HuH-7 (cell line): ENCODE measurements around the gene GLIS2.
A peak's percentile ranks its signal among the peaks of the same experiment; 100 is the strongest.
"Not testable (repeated sequence)": the region's sequence is repeated elsewhere in the genome, so short reads cannot be mapped to it uniquely, and the experiment has no call there.

Experiments used
- DNase-seq: peaks from one replicate; pipeline ENCODE4 v3.0.0; 2011; ENCODE audit warnings: low spot score

The GLIS2 gene

DNA sequence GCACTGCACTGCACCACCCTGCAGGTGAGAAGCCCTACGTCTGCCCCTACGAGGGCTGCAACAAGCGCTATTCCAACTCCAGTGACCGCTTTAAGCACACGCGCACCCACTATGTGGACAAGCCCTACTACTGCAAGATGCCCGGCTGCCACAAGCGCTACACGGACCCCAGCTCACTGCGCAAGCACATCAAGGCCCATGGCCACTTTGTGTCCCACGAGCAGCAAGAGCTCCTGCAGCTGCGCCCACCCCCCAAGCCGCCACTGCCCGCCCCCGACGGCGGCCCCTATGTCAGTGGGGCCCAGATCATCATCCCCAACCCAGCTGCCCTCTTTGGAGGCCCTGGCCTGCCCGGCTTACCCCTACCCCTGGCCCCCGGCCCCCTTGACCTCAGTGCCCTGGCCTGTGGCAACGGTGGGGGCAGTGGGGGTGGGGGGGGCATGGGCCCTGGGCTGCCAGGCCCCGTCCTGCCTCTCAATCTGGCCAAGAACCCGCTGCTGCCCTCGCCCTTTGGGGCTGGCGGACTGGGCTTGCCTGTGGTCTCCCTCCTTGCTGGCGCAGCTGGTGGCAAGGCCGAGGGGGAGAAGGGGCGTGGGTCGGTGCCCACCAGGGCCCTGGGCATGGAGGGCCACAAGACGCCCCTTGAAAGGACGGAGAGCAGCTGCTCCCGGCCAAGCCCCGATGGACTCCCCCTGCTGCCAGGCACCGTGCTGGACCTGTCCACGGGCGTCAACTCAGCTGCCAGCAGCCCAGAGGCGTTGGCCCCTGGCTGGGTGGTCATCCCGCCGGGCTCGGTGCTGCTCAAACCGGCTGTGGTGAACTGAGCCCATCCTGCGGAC lies 21.1 kb downstream of the GLIS2 start:
- no peak for DNase-seq

DNA sequence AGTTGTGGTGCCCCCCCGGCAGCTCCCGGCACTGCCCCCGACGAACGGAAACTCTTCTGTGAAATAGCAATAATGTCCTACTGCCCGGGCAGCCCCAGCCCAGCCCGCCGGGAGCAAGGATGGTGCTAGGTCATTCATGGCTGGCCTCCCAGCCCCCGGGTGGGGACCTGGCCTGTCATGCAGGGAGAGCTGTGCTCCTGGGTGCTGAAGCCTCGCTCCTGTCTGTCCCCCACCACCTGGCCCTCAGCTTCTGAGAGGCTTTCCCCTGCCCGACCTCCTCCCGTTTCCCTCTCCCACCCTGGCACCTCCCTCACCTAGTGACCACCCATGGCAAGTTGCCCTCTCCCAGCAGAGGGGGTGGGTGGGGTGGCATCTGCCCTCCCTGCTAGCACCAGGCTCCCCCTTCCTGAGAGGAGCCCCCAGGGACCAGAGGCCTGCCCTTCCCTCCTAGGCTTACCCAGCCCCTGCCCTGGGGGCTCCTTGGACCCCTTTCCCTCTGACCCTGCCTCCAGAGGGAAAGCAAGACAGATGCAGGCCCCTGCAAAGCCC lies 21.7 kb downstream of the GLIS2 start:
- no peak for DNase-seq

DNA sequence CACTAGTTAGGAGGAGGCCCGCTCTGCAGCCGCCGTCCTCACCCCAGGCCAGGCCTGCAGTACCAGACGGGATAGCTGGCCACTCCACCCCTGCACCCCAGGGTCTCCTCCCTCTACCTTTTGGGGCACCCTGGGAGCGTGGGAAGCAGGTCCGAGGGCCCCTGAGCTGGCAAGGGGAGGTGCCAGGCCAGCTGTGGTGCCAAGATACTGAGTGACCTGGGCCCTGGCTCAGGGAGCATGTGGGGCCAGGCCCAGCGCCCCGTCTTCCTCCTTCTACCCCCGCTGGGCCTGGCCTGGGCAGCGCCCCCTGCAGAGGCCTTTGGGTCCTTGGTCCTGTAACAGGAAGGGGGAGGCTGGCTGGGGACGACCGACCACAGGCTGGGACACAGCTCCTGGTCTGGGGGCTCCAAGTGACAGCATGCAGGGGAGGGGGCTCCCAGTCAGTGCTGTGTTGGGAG lies 22.3 kb downstream of the GLIS2 start:
- no peak for DNase-seq

DNA sequence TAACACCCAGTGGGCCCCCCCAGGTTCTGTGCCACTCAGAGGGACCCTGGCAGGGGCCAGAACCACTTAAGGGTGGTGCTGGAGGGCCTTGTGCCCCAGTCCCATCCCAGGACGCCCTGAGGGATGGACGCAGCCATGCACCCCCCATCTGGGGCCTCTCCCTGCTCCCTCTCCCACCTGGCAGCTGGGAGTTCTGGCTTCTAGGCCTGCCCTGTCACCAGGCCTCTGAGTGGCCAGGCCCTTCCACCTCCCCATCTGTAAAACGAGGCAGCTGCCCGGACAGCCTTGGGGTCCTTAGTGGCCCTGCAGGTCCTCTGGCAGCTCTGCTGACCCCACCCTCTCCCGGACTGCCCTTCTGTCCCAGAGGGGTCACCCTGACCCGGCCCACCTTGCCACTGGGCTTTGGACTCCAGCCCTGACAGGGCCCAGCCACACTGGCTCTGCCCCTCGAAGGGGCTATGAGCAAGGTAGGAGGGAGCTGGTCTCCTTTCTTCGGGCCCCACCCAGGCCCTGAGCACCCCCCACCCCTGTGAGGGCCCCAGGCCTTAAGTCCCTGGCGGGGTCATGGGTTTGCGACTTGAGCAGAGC lies 22.9 kb downstream of the GLIS2 start:
- no peak for DNase-seq

DNA sequence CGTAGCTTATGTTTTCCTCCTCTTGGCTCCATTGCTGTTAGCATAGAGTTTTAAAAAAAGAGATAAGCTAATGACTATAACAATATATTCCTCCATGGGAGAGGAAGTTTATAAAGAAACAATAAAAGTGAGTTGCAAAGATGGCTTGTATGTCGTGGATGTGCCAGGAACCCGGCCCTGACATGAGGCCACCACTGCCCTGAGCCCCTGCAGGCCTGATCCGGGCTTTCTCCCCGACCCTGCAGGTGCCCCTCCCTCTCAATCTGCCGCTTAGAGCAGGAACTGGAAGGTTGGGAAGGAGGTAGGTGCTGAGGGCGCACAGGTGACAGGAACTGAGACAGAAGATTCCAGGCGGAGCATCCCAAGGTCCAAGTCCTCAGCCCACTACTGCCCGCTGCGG lies 23.6 kb downstream of the GLIS2 start:
- no peak for DNase-seq

DNA sequence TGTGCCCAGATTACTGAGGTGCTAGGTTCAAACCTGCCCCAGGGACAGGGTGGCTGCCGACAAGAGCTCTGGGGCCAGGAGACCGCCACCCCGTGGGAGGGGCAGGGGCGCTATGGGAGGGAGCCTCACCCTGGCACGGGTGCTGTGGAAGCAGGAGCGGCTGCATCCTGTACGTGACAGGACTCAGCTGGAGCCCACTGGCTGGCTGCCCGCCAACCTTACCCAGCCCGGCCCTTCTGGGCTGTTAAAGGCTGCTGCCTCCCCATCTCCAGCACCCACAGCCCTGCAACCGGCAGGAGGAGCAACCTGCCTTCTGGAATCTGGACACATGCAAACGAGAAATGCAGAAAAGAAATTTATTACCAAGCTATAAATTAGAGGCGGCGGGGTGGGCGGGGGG lies 24.0 kb downstream of the GLIS2 start:
- no peak for DNase-seq

DNA sequence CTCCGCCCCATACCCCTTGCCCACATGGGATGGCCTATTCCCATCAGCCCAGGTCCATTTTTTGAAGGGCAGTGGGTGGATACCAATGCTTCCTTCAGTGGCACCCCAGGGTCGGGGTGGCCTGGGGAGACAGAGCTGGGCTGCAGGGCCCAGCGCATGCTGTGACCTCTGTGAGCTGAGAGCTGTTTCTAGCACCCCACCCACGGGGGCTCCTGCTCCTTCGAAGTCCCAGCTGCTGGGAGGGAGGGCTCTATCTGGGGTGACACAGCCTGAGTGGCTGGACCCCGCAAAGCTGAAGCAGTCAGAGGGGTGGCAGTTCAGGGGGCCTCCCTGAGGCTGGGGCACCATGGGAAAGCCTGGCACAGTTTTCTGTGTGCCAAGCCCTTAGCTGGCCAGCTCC lies 24.6 kb downstream of the GLIS2 start:
- DNase-seq: no peak

DNA sequence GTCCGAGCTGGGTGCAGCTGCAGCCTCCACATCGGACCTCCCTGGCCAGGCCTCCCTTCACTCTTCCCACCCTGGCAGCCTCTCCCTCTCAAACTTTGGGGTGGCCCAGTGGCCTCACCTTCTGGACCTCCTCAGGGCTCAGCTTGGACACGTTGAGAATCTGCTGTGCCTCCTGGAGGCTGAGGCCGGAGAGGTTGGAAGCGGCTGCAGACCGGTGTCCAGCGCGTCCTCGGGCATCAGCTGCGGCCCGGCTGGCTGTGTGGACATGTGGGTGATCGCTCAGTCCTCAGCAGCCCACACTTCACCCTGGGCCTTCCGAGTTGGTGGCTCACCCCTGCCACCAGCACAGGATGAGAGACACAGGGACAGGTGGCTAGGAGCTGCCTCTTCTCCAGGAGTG lies 25.4 kb downstream of the GLIS2 start:
- DNase-seq: no peak

DNA sequence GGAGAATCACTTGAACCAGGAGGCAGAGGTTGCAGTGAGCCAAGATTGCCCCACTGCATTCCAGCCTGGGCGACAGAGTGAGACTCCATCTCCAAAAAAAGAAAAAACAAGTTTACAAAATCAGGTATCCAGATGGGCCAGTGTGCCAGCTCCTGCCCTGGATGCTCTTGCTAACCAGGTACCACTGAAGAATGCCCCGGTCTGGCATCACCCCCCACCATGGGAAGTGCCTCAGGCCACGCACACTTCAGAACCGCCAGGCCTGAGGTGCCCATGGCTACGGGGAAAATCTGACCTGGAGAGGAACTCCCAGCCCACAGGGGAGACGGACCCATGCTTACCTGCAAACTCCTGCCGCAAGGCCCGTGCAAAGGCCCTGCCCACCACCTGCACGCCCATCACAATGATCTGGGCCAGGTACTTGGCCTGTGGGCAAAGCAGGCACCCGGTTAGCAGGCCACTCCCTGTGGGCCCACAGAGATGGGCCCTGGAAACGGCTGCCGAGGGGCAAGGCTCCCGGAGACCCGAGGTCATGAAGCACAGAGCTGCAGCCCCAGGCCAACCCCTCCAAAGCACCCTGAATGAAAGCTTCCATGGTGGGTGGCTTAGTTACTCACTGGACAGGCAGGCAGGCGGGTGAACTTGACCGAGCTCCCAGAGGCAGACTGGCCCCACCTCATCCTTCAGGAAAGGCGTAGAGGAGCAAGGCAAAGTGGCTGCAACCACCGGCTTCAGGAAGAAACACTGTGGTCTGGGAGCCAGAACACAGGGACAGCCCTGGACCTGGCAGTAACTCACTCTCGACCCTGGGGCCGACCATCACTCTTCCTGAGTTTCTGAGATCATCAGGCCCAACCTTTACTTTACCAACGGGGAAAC lies 27.2 kb downstream of the GLIS2 start:
- no peak for DNase-seq

DNA sequence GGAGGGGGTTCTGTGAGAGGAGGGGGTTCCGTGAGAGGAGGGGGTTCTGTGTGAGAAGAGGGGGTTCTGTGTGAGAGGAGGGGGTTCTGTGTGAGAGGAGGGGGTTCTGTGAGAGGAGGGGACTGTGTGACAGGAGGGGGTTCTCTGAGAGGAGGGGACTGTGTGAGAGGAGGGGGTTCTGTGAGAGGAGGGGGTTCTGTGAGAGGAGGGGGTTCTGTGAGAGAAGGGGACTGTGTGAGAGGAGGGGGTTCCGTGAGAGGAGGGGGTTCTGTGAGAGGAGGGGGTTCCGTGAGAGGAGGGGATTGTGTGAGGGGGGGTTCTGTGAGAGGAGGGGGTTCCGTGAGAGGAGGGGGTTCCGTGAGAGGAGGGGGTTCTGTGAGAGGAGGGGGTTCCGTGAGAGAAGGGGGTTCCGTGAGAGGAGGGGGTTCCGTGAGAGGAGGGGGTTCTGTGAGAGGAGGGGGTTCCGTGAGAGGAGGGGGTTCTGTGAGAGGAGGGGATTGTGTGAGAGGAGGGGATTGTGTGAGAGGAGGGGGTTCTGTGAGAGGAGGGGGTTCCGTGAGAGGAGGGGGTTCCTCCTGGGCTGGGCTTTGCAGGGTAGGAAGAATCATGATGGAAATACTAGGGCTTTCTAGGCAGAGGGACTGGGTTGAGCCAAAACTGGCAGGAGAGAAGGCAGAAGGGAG lies 28.6 kb downstream of the GLIS2 start:
- DNase-seq: not testable (repeated sequence)

DNA sequence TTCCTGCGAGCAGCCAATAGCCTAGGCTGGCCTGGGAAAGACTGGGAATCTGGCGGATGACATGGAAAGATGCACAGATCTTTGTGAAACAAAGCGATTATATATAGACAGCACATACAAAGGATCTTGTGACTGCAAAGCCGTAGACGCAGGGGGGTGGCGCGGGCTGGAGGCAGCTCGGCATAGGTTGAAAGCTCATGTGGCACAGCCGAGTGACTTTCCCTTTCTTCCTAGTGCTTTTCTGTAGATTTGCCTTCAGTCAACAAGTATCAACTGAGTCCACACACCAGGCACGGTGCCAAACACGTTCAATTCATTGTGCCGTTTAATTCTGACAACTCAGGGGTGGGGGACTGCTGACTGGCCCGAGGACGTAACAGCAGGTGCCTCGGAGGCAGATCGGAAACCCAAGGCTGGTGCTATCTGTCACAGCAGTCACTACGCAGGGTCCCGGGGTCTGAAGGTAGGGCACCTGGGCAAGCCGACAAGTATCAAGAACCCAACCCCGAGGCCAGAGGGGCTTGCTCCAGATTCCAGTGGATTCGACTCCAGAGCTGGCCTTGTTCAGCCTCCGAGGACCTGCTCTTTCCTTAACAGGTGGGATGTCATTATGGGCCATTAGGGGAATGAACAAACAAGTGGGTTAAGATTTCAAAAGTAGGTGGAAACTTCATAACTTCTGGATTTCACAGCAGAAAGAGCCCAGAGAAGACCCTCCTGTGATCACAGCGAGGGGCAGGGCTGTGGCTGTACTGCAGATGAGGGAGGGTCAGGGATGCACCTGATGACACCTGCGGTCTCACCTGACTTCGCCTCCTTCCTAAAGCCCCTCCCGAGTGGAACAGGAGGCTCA lies 29.3 kb downstream of the GLIS2 start:
- DNase-seq: no peak

DNA sequence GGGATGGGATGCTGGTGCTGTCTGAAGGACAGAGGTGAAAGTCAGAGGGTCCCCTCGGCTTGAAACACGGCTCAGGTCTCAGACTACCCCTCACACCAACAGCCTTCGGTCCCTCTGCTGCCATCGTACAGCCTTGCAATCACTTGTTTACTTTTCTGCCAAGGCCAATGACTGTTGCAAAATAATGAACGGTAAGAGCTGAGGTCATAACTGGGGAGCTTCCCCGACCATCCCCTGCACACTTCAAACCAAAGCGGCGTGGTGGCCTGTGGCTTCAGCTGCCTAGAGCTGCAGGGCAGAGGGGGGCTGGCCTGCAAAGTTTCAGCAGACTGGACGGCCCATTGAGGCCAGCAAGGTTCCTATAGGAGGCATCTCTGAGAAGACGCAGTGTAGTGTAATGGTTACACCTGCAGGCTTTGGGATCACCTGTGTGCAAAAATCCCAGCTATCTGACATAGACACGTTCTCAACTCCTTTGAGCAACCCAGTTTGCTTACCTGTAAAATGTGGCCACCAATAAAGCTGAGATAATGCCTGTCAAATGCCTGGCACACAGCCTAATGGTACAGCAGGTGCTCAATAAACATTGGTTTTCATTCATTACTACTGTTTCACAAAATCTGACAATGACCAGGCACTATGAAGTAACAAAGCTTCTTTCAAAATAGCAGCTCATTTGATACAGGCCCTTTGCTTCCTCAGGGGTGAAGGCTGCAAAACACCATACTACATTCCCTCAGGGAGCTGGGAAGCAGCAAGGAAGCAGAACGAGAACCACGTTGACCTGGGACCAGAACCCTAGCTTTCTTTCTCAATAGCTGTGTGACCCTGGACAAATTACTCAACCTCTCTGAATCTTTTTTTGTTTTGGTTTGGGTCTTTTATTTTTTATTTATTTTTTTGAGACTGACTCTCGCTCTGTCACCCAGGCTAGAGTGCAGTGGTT lies 30.2 kb downstream of the GLIS2 start:
- DNase-seq: peak; percentile 77

DNA sequence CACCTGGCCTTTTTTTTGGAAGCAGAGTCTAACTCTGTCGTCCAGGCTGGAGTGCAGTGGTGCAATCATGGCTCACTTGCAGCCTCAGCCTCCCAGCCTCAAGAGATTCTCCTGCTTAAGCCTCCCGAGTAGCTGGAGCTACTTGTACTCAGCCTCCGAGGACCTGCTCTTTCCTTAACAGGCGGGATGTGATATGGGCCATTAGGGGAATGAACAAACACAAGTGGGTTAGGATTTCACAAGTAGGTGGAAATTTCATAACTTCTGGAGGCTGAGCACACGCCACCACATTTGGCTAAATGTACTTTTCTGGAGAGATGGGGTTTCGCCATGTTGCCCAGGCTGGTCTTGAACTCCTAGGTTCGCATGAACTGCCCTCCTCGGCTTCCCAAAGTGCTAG lies 31.1 kb downstream of the GLIS2 start:
- no peak for DNase-seq

DNA sequence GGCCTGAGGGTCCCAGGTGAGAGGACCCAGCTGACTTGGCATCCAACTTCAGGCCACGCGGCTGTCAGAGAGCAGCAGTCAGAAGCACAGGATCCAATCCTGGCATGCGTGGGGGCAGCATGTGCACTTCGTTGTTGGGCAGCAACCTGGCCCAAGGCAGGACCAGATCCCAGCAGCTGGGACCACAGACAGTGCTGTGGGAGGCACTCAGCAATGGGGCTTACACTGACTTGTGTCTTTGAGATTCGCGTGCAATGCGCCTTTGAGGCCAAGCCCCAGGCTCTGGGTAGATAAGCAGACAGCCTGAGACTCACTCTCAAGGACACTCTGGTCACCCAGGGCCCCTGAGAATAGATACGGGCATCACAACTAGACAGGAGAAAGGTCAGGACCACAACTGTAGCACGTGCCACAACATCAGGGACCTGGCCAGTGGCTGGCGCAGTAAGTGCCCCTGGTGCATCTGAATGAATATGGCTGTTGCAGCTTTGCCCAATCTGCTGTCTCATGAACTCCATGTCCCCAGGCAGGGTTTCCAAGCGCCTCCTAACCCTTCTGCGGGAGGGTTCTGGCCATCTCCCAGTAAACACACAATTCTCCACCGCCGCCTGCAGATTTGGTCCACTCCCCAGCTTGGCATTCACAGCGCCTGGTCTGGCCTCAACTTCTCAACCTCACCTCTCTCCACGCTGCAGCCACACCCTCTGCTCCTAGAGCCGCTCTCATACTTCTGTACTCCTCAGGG lies 32.1 kb downstream of the GLIS2 start:
- DNase-seq: no peak

DNA sequence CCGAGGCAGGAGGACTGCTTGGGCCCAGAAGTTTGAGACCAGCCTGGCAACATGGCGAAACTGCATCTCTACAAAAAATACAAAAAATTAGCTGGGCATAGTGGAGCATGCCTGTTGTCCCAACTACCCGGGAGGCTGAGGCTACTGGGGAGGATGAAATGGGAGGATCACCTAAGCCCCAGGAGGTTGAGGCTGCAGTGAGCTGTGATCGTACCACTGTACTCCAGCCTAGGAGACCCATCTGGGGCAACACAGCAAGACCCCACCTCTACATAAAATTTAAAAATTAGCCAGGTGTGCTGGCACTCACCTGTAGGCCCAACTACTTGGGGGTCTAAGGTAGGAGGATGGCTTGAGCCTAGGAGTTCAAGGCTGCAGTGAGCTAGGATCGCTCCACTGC lies 33.5 kb downstream of the GLIS2 start:
- DNase-seq: no peak

DNA sequence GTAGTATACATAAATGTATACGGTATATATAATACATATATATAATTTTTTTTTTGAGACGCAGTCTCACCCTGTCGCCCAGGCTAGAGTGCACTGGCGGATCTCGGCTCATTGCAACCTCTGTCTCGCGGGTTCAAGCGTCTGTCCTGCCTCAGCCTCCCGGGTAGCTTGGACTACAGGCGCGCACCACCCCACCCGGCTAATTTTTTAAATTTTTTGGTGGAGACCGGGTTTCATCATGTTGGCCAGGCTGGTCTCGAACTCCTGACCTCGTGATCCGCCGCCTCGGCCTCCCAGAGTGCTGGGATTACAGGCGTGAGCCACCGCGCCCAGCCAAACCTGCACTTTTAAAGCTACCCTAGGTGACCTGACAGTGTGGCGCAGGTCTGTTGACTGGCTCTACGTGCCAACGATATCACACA lies 34.5 kb downstream of the GLIS2 start:
- no peak for DNase-seq

DNA sequence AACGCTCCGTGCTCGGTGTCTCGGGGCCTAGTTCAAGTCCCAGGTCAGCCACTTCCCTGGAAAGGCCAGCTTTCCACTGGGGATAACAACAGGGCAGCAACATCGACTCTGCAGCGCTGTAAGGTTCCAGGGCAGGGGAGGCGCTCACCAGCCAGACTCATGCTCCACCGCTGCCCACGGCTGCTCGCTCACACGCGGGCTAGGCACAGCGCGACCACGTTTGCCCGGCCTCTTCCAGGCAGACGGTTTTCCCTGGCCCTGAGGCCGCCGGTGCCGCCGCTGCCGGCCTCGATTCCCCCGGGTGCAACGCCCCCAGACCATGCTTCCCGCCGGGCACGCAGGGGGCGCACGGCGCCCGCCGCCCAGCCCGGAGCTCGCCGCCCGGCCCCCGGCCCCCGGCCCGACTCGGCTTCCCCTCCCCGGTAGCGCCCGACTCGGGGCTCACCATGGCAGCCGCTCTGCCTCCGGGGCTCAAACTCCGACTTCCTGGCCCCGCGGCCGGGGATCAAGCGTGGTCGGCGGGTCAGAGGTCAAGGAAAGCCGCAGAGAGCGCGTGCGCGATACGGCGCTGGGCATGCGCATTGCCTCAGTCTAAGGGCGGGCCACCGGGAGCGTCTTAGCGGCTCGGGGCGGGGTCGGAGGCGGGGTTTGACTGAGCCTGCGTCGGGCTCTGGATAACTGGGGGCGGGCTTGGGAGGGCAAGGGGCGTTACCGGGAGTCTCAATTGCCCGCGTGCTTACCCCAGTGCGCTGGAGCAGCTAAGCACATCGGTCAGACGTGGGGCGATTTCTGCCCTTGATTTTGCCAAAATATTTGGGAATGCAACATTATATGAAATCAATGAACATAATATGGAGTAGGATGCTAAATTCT lies 35.2 kb downstream of the GLIS2 start, which contains the start of gene PAM16:
Gene PAM16, minus strand, starts transcription at position 535 of the 873 bp plus-strand sequence. Its CDS starts 87 bp downstream, at position 448.
- DNase-seq: peak; percentile 88

DNA sequence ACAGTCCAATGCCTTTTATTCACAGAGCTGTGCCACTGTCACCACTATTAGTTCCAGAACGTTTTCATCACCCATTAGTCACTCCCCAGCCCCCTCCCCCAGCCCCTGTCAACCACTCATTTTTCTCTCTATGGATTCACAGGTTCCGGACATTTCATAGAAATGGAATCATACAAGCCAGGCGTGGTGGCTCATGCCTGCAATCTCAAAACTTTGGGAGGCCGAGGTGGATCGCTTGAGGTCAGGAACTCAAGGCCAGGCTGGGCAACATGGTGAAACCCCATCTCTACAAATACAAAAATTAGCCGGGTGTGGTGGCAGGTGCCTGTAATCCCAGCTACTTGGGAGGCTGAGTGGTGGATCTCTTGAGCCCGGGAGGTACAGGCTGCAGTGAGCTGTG lies 36.0 kb downstream of the GLIS2 start:
- DNase-seq: no peak
